ENCODE data around the gene LAMC2.

- no peak for TF ChIP-seq RFX5 (IDR thresholded peaks at IDR 0.05; ENCODE audit: borderline replicate concordance, low read depth, low read length)
- TF ChIP-seq JUND (IDR thresholded peaks at IDR 0.05; ENCODE audit: low read length), result no peak
Observed at GRCh38 chr1:183279835-183280234, 93.8 kb downstream of the LAMC2 start.
